GM18511 (cell line): ENCODE data around the gene JCAD.
"Not testable (repeated sequence)": the region's sequence is repeated elsewhere in the genome, so short reads cannot be mapped to it uniquely, and the experiment has no call there.

Experiments used
- ATAC-seq: cut with Tn5 transposase; IDR thresholded peaks from one replicate; pipeline ENCODE4 v1.9.1; 2021; ENCODE audit warnings: mild to moderate bottlenecking, moderate library complexity; ENCODE audit not compliant: unreplicated experiment

The JCAD gene, protein sequence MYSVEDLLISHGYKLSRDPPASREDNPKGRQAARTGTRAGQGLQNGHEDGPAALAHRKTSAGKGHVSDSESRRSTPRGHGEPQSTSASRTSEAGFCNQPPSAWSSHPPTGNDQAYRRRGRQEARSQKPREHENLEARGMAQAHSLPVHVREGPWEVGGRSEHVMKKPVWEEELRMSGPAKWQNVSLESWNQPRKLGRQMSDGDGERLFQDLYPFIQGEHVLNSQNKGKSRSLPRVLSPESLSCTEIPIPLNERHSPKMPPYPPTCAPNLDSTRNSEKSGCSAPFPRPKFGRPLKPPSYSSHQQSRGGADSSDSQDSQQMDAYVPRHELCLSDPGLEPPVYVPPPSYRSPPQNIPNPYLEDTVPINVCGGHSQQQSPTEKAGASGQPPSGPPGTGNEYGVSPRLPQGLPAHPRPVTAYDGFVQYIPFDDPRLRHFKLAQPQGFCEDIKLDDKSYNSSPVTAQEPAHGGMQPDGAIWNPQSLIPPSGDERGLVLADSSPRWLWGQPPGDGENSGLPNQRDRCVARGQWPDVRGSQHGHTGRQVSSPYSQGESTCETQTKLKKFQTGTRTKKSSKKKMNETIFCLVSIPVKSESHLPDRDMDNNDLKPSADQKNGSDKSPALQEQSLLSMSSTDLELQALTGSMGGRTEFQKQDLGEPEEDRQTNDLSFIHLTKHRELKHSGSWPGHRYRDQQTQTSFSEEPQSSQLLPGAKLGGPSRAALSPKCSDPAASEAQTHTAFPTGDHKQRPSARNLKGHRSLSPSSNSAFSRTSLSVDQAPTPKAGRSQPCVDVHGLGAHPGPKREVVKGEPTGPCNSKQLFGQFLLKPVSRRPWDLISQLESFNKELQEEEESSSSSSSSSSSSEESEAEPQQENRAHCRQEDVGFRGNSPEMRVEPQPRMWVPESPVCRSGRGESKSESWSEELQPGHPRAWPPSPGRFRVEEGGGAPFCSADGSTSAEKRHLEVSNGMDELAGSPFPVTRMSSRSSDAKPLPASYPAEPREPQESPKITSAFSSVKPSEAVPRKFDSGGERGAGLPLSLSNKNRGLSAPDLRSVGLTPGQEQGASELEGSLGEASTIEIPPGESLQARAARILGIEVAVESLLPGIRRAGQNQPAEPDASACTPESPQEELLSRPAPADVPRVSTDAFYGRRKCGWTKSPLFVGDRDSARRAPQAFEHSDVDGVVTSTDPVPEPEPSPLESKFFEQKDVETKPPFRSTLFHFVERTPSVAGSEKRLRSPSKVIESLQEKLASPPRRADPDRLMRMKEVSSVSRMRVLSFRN (N-terminal part only)

DNA sequence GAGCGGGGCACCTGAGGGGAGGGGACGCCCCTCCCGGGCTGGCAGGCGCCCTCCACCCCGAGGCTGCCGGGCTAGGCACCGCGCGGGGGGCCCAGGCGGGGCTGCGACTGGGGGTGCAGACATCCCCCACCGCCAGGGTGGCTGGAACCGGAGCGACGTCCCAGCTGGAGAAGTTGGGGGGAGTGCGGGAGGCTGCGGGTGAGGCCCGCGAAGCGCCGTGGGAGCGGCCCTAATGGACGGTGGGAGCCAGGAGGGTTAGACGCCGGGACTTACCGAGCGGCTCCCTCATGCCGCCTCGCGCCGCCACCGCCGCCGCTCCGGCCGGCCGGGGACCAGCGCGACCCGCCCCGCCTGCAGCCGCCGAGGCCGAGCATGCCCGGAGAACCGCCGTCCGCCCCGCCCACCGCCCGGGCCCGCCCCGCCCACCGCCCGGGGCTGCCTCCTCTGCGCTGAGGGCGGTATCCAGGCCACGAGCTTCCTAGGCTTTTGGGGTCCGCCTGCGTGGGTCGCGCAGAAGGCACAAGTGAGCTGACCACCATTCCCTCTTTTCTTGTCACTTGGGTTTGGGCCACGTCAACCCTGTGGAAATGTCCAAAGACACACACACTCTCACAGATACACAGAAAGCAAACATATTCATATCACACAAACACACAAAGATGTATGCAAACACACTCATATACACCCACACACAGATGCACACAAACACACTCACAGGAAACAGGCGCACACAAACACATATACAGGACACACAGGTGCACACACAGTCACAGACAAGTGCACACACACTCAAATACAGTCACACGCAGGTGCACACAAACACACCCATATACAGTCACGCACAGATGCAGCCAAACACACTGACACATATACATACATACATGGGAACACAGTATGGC, at the start of gene JCAD:
Gene JCAD (minus strand): TSS at position 378 of the 899 bp plus-strand sequence. CDS start 11,774 bp downstream, outside the sequence.
- ATAC-seq: peak; percentile 86

DNA sequence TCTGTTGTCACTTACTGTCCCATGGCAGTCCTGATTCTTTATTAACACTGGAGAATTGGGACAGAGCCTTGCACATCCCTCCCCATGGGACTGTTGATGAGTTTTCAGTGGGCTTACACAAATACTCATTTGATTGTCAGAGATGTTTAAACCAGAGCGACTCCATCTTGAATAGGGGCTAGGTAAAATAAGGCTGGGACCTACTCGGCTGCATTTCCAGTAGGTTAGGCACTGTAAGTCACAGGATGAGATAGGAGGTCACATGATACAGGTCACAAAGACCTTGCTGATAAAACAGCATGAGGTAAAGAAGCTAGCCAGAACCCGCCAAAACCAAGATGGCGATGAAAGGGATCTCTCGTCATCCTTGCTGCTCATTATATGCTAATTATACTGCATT, 47.6 kb upstream of the JCAD start:
- ATAC-seq: no peak

DNA sequence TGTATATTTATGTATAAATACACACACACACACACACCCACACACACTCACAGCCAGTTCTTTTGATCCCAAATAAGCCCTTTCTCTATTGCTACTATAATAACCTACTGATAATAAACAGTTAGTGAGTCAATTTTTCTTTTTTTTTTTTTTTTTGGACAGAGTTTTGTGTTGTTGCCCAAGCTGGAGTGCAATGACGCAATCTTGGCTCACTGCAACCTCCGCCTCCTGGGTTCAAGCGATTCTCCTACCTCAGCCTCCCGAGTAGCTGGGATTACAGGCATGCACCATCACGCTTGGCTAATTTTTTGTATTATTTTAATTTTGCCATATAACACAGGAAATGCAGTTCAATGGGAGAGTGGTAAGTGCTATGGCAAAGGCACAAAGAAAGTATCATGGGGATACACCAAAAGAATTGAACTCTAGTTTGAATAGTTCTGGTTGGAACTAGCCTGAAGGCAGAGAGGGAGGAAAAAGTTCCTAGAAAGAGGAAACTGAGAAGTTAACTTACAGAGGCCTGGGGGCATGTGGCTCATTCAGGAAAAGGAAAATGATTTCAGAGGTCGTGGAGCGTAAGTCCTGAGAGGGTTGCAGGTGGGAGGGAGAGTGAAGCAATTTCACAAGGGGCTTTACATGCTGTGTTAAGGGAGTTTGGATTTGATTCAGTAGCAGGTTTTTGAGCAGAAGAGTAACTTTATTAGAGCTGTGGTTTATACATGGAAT, 44.4 kb upstream of the JCAD start:
- no peak for ATAC-seq

DNA sequence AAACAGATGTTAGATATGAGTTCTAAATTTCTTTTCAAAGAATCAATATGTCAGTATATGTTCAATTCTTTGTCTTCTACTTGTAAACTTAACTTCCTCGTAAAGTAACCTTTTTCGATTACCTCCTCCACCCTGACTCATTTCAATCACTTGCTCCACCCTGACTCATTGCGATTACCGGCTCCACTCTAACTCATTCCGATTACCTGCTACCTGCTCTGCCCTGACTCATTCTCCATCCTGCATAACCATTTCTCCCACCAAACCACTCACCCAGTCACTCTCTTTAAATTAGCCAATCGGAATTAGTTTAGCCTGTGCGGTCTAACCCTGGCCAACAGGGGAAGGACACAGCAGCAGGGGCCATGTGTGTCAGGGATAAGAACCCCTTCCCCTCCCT, 40.3 kb upstream of the JCAD start:
- not testable (repeated sequence) for ATAC-seq

DNA sequence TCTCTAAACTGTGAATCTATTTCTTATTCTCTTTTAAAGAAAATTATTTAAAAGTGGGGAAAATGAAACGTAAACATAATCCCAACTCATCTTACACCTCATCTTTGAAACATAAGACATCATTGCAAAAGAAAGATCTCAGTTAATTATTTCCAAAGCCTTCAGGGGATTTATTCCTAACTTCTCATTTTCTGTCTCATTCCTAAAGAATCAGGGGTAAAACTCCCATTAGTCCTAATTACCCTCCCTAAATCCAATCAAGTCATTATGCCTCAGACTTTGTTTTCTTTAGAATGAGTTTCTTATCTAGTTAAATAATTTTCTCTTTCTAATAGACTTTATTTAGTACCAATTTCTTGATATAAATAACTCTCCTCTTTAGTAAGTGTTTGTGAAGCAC, 39.7 kb upstream of the JCAD start:
- no peak for ATAC-seq

DNA sequence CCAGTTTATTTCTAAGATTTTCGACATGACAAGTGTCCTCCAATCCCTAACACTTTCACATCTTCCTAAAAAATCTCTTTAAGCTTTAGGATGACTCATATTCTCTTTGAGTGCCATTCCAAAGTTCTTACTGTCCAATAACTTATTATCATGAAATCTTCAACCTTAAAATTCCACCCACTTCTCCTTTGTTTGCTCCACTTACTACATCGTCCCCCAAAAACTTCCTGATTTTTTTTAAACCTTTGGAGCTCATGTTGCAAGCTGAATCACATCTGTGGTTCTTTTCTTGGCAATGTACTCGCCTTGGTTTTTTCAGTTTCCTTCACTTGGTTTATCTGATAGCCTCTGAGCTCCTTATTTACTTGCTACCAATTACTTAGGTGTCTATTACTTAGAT, 39.2 kb upstream of the JCAD start:
- ATAC-seq: no peak

DNA sequence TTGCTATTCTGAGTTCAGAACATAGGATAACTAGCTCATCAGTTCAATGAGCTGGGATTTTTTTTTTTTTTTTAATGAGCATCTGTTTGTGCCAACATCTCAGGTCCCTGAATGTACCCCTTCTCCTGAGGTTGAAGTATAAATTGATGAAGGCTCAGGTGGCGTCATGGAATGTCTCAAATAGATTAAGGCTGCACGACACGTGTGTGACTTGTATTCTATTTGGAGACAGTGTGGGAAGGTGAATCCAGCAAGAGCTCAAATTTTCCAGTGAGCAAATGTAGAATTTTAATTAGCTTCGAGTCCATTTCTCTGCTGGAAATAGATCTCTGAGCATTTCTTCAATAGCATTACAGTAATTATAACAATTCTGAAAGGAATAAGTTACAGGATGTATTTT, 37.2 kb upstream of the JCAD start:
- ATAC-seq: no peak

DNA sequence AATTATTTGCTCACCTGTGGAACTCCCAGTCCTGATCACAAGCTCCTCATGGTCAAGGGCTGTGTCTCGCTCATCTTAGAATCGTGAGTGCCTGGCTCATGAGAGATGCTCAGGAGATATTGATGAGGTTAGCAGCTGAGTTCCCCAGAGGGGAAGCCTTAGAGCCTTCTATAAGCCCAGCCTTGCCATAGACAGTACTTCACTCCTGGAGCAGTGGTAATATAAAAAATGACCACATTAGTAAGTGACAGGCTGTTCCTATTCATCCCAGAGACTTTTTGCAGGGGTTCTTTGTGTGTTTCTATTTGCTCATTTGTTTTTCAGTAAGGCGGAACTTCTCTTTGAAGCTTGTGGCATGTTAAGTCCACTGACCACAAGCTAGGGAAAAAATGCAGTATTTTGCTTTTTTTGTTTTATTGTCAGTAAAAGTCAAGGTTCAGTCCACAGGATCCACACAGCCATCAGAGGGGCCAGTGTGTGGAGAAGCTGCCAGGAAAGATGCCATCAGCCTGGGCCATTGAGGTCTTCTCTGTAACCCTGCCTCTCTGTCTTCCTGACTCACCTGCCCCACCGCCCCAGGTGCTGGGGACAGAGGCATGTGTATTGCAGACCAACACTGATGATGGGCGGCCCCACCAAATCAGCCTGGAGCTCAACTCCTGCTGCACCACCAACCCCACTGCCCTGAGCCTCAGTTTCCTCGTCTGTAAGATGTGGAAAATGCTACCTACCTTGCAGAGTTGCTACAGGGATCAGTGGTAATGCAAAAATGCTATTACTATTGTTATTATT, 36.4 kb upstream of the JCAD start:
- no peak for ATAC-seq

DNA sequence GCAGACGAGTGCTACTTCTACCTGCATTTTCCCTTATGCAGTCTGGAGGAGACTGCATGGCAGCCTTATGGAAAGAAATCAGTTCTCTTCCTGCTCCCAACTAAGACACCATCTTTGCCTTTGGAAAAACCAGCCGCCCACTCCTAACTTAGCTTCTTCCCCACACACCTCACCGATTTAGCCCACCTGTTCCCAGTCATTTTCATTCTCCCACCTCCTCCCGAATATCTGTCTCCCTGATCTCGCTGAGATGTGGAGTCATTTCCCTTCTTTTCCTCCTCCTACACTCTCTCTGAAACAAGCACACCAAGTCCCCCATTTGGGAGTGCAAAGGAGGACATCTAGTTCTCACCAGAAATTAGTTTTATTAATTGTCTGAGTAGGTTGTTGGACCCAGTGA, 35.2 kb upstream of the JCAD start:
- ATAC-seq: no peak

DNA sequence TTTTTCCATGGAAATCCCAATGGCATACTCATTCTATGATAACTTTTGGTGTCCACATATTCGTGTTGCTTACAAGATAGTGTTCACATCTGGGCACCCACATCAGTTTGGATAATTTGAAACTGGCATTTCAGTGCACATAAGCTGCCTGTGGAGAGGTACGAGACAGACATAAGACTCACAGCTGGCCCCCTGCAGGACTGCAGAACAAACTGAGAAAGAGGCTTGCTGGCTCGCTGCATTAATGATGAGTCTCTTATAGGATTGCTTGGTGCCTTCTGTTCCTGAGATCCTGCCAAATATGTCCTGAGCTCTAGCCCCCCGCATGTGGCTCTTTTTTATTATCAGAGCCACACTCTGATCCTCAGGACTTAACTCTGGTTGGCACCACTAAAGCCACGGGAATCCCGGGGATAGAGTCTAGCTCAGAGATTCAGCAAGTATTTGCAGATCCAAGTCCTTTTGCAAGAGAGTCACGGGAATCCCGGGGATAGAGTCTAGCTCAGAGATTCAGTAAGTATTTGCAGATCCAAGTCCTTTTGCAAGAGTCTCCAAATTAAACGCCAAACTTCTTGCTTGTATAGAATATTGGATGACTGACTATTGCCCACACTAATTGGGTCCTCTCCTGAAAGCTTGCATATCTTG, 34.0 kb upstream of the JCAD start:
- no peak for ATAC-seq

DNA sequence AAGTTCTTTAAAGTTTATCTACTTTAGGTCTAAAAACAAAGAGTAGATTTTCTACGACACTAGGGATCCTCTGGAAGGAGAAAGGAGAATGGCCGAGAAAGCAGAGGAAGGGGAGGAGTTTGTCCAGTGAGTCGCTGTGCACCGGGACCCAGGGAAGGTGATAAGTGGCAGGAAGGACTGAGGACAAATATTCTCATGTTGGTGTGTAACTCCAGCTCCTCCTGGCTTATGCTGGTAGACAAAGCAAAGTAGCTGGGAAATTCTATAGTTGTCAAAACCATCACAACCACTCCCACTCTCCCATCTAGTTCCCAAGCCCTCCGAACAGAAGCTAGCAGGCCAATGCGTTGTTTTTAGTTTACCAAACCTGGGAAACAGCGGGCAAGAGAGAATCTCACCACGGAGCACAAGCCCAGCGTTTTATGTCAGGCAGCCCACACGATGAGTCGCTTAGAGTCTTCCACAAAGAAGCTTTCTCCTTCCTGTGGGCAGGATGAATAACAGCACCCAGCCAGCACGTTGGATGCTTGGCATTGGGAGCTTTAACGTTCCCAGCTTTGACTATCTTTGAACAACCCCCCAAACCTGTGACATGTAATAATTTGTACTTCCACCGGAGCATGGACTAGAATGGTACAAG, 32.9 kb upstream of the JCAD start:
- ATAC-seq: no peak

DNA sequence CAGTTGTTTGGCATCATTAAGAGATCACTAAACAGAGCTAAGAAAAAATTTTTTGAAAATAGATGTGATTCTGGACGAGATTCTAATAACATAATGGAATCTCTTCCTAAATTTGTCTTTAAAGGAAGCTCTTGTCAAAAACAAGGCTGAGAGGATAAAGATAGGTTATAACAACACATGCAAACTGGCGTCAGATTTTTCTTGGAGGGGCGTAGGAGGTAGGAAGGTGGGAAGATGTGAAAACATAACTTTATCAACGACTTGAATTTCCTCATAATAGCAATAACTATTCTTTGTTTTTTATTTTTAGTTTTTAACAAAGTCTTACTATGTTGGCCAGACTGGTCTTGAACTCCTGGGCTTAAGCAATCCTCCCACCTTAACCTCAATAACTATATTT, 31.8 kb upstream of the JCAD start:
- ATAC-seq: no peak

DNA sequence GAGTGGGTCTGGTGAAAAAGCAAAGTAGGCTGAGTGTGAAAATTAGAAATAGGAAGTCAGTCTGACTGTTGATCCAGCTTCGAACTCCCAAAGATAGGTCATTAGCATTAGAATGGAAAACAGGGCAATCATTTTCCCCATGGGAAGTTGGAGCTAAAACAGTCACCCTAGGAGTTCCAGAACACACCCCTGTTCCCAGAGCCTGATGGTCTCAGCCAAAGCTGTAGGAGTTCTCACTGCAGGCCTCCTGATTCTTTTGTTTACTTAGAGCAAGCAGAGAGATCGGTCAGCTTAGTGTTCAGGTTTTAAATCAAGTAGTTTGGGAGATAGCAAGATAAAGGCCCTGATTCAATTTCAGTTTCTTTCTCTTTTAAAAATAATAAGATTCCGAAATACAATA, 28.8 kb upstream of the JCAD start:
- no peak for ATAC-seq

DNA sequence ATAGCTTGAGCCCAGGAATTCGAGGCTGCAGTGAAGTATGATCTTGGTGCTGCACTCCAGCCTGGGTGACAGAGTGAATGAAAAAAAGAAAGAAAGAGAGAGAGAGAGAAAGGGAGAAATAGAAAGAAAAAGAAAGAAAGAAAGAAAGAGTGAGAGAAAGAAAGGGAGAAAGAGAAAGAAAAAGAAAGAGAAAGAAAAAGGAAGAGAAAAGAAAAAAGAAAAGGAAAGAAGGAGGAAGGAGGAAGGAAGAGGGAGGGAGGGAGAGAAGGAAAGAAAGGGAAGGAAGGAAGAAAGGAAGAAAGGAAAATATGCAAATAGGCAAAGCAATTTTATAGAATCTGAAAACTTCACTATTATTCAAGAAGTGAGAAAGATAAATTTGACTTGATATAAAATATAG, 24.5 kb upstream of the JCAD start:
- no peak for ATAC-seq

DNA sequence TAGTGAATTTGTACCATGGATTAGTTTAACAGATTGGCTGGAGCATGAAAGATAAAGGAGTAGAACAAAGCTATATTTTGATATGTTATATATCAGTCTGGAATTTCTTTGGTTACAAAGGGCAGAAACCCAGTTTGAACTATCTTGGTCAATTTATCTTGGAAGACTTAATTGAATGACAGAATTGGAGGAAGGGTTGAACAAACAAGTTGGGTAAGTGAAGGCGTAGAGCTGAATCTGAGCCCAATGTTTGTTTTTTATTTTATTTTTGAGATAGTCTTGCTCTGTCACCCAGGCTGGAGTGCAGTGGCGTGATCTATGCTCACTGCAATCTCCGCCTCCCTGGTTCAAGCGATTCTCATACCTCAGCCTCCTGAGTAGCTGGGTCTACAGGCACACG, 21.8 kb upstream of the JCAD start:
- ATAC-seq: no peak

DNA sequence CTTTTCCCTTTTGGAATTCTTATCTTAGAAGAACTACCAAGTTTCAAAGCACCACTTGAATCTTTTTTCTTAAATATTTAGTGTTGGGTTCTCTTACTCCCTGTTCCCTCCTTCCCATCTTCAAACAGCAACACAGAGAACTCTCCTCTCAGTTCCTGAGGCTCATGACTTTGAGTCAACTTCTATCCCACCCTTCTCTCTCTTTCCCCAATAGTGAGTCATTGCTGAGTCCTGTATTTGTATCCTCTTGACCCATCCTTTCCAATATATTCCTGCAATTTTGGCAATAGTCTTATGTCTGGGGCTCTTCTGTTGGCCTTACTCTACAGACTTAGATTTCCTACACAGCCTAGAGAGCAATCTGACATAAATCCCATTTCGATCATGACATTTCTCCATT, 20.8 kb upstream of the JCAD start:
- ATAC-seq: no peak

DNA sequence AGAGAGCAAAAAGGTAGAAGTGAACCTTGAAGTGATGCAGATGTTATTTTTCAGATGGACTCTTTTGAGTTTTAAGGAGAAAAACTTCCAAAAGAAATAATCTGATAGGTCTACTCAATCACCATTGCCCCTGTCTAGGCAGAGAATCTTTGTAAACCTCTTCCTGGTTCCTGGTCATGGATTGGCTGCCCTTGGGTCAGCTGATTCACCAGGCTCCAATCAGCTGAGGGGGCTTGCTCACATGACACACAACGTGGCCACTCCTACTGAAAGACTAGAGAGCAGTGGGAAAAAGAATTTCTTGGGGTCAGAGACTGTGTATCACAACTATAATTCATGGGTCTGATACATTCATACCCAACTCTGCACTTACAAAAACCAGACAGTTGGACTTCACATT, 20.0 kb upstream of the JCAD start:
- no peak for ATAC-seq

DNA sequence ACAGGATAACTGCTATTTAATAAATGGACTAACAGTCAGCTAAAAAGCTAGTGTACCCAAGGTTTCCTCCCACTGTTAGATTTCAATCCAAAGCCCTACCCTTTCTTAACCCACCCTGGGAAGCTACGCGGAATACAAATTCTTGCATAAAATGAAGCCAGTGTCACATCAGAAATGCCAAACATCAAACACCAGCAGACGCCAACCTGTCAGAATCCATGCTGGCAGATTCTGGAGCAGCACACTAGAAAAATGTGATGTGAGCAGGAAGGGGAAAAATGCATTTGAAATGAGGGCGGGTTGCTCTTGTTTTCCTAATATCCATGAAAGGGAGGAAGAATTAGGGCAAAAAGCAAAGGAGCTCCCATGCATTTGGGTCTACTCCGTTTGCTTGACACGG, 16.1 kb upstream of the JCAD start:
- ATAC-seq: no peak
